ENCODE data around the gene ABCE1.
"Not testable (repeated sequence)": the region's sequence is repeated elsewhere in the genome, so short reads cannot be mapped to it uniquely, and the experiment has no call there.

- not testable (repeated sequence) for TF ChIP-seq CTCF (IDR thresholded peaks at IDR 0.05); EHF (CRISPR knock-in tag; IDR thresholded peaks at IDR 0.05); PBX3 (IDR thresholded peaks at IDR 0.05)
These were observed 38.1 kb downstream of the ABCE1 start for GRCh38 chr4:145136219-145136618.

Data from A549 (cell line).